ENCODE measurements around the gene MYRIP.

DNA sequence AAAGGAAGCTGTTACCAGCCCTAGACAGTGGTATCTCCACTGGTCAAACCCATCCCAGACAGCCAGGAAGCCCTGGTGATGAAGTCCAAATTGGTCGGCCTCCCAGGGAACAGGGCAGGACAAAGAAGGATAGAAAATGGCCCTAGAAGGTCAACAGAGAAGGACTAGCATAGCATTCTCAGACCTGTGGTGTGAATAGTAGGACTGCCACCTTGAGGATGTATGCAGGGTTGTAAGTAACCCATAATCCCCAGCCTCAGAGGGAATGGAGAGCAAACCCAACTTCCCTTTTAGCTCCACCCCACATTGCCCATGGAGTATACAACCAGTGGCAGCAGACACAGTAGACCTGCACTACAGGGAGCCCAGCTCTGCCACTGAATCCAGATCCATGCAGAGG lies 431.5 kb downstream of the MYRIP start:
- TF ChIP-seq, protein P1, sequence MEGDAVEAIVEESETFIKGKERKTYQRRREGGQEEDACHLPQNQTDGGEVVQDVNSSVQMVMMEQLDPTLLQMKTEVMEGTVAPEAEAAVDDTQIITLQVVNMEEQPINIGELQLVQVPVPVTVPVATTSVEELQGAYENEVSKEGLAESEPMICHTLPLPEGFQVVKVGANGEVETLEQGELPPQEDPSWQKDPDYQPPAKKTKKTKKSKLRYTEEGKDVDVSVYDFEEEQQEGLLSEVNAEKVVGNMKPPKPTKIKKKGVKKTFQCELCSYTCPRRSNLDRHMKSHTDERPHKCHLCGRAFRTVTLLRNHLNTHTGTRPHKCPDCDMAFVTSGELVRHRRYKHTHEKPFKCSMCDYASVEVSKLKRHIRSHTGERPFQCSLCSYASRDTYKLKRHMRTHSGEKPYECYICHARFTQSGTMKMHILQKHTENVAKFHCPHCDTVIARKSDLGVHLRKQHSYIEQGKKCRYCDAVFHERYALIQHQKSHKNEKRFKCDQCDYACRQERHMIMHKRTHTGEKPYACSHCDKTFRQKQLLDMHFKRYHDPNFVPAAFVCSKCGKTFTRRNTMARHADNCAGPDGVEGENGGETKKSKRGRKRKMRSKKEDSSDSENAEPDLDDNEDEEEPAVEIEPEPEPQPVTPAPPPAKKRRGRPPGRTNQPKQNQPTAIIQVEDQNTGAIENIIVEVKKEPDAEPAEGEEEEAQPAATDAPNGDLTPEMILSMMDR (IDR thresholded peaks at IDR 0.05), result no peak
- no peak for TF ChIP-seq POLR2A (IDR thresholded peaks at IDR 0.05)
